Activated T-cell treated with anti-CD3 and anti-CD28 coated beads for 48 hours (primary cell): ENCODE measurements around the gene MSLN.

Experiments used
- DNase-seq: peaks from one replicate; pipeline ENCODE4 v3.0.0-alpha.2; 2020; ENCODE audit warnings: low read depth

The MSLN gene

GRCh38 chr16:793414-793813, 32.9 kb downstream of the MSLN start:
- no peak for DNase-seq

GRCh38 chr16:794091-794822, 33.7 kb downstream of the MSLN start:
- DNase-seq: no peak

- no peak for DNase-seq
These were observed 34.4 kb downstream of the MSLN start for GRCh38 chr16:794853-795466.

GRCh38 chr16:795580-796229, 35.2 kb downstream of the MSLN start:
- no peak for DNase-seq

- no peak for DNase-seq
These were observed 36.0 kb downstream of the MSLN start for GRCh38 chr16:796296-797119.

- DNase-seq: no peak
These were observed 36.5 kb downstream of the MSLN start for GRCh38 chr16:797120-797420.

GRCh38 chr16:797686-798085, 37.2 kb downstream of the MSLN start:
- no peak for DNase-seq

- DNase-seq: no peak
These were observed 38.1 kb downstream of the MSLN start for GRCh38 chr16:798666-799065.

- DNase-seq: no peak
These were observed 38.8 kb downstream of the MSLN start for GRCh38 chr16:799111-799947.

- no peak for DNase-seq
These were observed 39.7 kb downstream of the MSLN start, which contains the start of gene GNG13 for GRCh38 chr16:799948-800833. Gene GNG13 (minus strand): TSS chr16:800734. CDS start chr16:799077, 1,657 bp downstream.

- no peak for DNase-seq
These were observed 40.4 kb downstream of the MSLN start for GRCh38 chr16:800834-801511.

GRCh38 chr16:801584-802363, 41.2 kb downstream of the MSLN start:
- no peak for DNase-seq

- no peak for DNase-seq
These were observed 41.9 kb downstream of the MSLN start for GRCh38 chr16:802461-802860.

- no peak for DNase-seq
These were observed 42.6 kb downstream of the MSLN start for GRCh38 chr16:802914-803753.

- no peak for DNase-seq
These were observed 43.2 kb downstream of the MSLN start for GRCh38 chr16:803754-804080.

GRCh38 chr16:804193-805048, 43.9 kb downstream of the MSLN start:
- DNase-seq: no peak

- DNase-seq: no peak
These were observed 44.9 kb downstream of the MSLN start for GRCh38 chr16:805474-805873.
